Left lung (tissue), 10 donors: ENCODE results near the gene ESYT3. TPM values are rescaled to one million over a fixed set of nuclear protein-coding genes. Genes with fewer than 3 reads are reported as not detected.

ENCODE experiments used
- ATAC-seq: fragments of 200-7000 bp; cut with Tn5 transposase; one replicate; pipeline ENCODE4 v1.9.1; 2020; ENCODE audit warnings: moderate library complexity
- DNase-seq, 4 donors: peaks; one replicate each; pipeline ENCODE4 v3.0.0-alpha.2; 2013 to 2020
- H3K27ac ChIP-seq, 2 donors: fragments of 200-600 bp; sonication (generic) in 1 of 2; one replicate each; pipeline versions ENCODE4 v1.5.0 to v1.8.0; 2020 to 2021
- H3K27me3 ChIP-seq, 2 donors: fragments of 200-600 bp; sonication (generic) in 1 of 2; one replicate each; pipeline versions ENCODE4 v1.5.0 to v1.8.0; 2020 to 2021
- H3K36me3 ChIP-seq, 2 donors: fragments of 200-600 bp; sonication (generic) in 1 of 2; one replicate each; pipeline versions ENCODE4 v1.5.0 to v1.8.0; 2020 to 2021
- H3K4me1 ChIP-seq, 2 donors: fragments of 200-600 bp; one replicate each; pipeline ENCODE4 v1.8.0; 2021
- H3K4me3 ChIP-seq, 2 donors: fragments of 200-600 bp; sonication (generic) in 1 of 2; one replicate each; pipeline versions ENCODE4 v1.5.0 to v1.8.0; 2020 to 2021; ENCODE audit warnings: mild to moderate bottlenecking in 1 of 2
- H3K9me3 ChIP-seq, 2 donors: fragments of 200-600 bp; sonication (generic) in 1 of 2; one replicate each; pipeline versions ENCODE4 v1.5.0 to v1.8.0; 2020 to 2021
- CTCF ChIP-seq, 2 donors: fragments of 200-600 bp; sonication (generic) in 1 of 2; IDR thresholded peaks; one replicate each; pipeline versions ENCODE4 v1.5.0 to v1.8.0; 2021; ENCODE audit warnings: antibody characterized with exemption in 2 of 2
- intact Hi-C, 2 donors: fragments of 100-400 bp; cut with DNase I; formaldehyde crosslinking; loops; one replicate each; pipeline versions ENCODE4 v1.11.2 to v1.14.2; 2022
- polyA plus RNA-seq, 6 donors: library from polyadenylated mRNA; unstranded; fragments of 120-200 nt; gene quantifications; one replicate each; pipeline ENCODE4 v1.2.1, GENCODE V29; 2013; ENCODE audit not compliant: insufficient read length in 6 of 6
- total RNA-seq, 2 donors: library from RNA; stranded (reverse); fragmentation: NEBNext Ultra II Directional; extraction: Animal tissue kit (Norgen Biotek cat#: 25700); gene quantifications; one replicate each; pipeline ENCODE4 v1.2.1, GENCODE V29; 2021
- donor health status: DM: no; HTN: yes; CAD: no.
- donor health status: DM: no; HTN: no; CAD: no.

The ESYT3 gene
- total and polyA plus RNA-seq, 8 donors, result 18.7 to 44.4 (median 37.4) TPM

GRCh38 chr3:138438896-138439295 lies 4.5 kb downstream of the ESYT3 start:
- no peaks in the 10 kb centered on the region for H3K9me3 ChIP-seq
- H3K4me1 ChIP-seq, result peaks cover 14 to 28% of the 10 kb centered on the region in 2 donors
- no peak for DNase-seq
- H3K36me3 ChIP-seq, result no peaks in the 10 kb centered on the region
- H3K27me3 ChIP-seq, result peaks cover 8 to 35% of the 10 kb centered on the region in 2 donors
- H3K4me3 ChIP-seq, result no peak overlapping the region
- TF ChIP-seq CTCF (IDR thresholded peaks at IDR 0.05), result no peak
- intact Hi-C loops, result no loop called here
- no peak overlapping the region for H3K27ac ChIP-seq
- no peak for ATAC-seq

GRCh38 chr3:138439646-138440045 lies 5.2 kb downstream of the ESYT3 start:
- intact Hi-C loops, result no loop called here
- Histone ChIP-seq H3K4me1 (peaks cover 10 to 21% of the 10 kb centered on the region in 2 donors), H3K27ac (no peak overlapping the region), H3K36me3 (no peaks in the 10 kb centered on the region), H3K27me3 (peaks cover 6 to 27% of the 10 kb centered on the region in 2 donors), H3K9me3 (no peaks in the 10 kb centered on the region), H3K4me3 (no peak overlapping the region)
- DNase-seq (no peak), ATAC-seq (no peak)
- TF ChIP-seq CTCF (IDR thresholded peaks at IDR 0.05), result no peak

GRCh38 chr3:138440121-138440521 lies 5.7 kb downstream of the ESYT3 start:
- DNase-seq (peak; percentile 51 to 86 (median 86)), ATAC-seq (peak; percentile 79)
- Histone ChIP-seq H3K9me3 (no peaks in the 10 kb centered on the region), H3K4me1 (peaks cover 6 to 16% of the 10 kb centered on the region in 2 donors), H3K27me3 (peaks cover 6 to 23% of the 10 kb centered on the region in 2 donors), H3K27ac (no peak overlapping the region), H3K36me3 (no peaks in the 10 kb centered on the region), H3K4me3 (no peak overlapping the region)
- no peak for TF ChIP-seq CTCF (IDR thresholded peaks at IDR 0.05)
- intact Hi-C loops, result no loop called here

GRCh38 chr3:138440596-138440995 lies 6.2 kb downstream of the ESYT3 start:
- no peaks in the 10 kb centered on the region for H3K9me3 ChIP-seq
- DNase-seq (no peak), ATAC-seq (peak; percentile 2)
- H3K4me3 ChIP-seq, result no peak overlapping the region
- no peaks in the 10 kb centered on the region for H3K36me3 ChIP-seq
- H3K27me3 ChIP-seq, result peaks cover 4 to 18% of the 10 kb centered on the region in 2 donors
- H3K27ac ChIP-seq, result peak overlapping the region in 1 of 2 donors; percentile 44
- H3K4me1 ChIP-seq, result peaks cover 6 to 11% of the 10 kb centered on the region in 2 donors
- intact Hi-C loops, result no loop called here
- TF ChIP-seq CTCF (IDR thresholded peaks at IDR 0.05), result no peak

GRCh38 chr3:138441256-138441655 lies 6.8 kb downstream of the ESYT3 start:
- Histone ChIP-seq H3K4me3 (no peak overlapping the region), H3K27me3 (peaks cover 0 to 11% of the 10 kb centered on the region in 2 donors), H3K27ac (no peak overlapping the region), H3K9me3 (no peaks in the 10 kb centered on the region), H3K4me1 (peaks cover 6 to 11% of the 10 kb centered on the region in 2 donors), H3K36me3 (no peaks in the 10 kb centered on the region)
- TF ChIP-seq CTCF (IDR thresholded peaks at IDR 0.05), result no peak
- intact Hi-C loops, result no loop called here
- DNase-seq, result peak in 1 of 4 donors; percentile 46
- no peak for ATAC-seq
